Stimulated activated naive CD8-positive, alpha-beta T cell treated with anti-CD3 and anti-CD28 coated beads, Interleukin-15, Interleukin-2, amounts not matched to agents 100 U/mL and 50 U/mL, for 24 hours (primary cell): ENCODE data around the gene MAP3K19.

Experiments
- ATAC-seq: fragments of 150-1000 bp; cut with Tn5 transposase; one replicate; pipeline ENCODE4 v1.10.0; 2021
- DNase-seq: peaks from one replicate; pipeline ENCODE4 v3.0.0; 2021

Gene MAP3K19

GRCh38 chr2:134932864-134933526 is 114.3 kb downstream of the MAP3K19 start:
- ATAC-seq, result no peak

GRCh38 chr2:134927195-134927594 is 120.1 kb downstream of the MAP3K19 start:
- DNase-seq, result no peak
- no peak for ATAC-seq

More at GRCh38 chr2:134932864-134933526, 114.3 kb downstream of the MAP3K19 start:
- no peak for DNase-seq

GRCh38 chr2:134926231-134926931 is 120.9 kb downstream of the MAP3K19 start:
- DNase-seq, result no peak
- no peak for ATAC-seq

GRCh38 chr2:134924912-134925311 is 122.3 kb downstream of the MAP3K19 start:
- no peak for DNase-seq
- no peak for ATAC-seq

- peak; percentile 54 for DNase-seq
- ATAC-seq, result no peak
Observed at GRCh38 chr2:134919341-134920210, 127.7 kb downstream of the MAP3K19 start.

GRCh38 chr2:134918526-134919340 is 128.5 kb downstream of the MAP3K19 start, which contains the start of gene CCNT2:
Gene CCNT2, plus strand, starts transcription at chr2:134918822. Its CDS starts 33 bp downstream, at chr2:134918855.
- peak; percentile 100 for DNase-seq
- ATAC-seq, result peak; percentile 91

GRCh38 chr2:134917888-134918525 is 129.2 kb downstream of the MAP3K19 start:
- ATAC-seq (peak; percentile 78), DNase-seq (no peak)

GRCh38 chr2:134917360-134917865 is 129.8 kb downstream of the MAP3K19 start:
- ATAC-seq, result no peak
- DNase-seq, result peak; percentile 21
